Kidney (tissue), 14 donors: ENCODE measurements around the gene SEMA3D. TPM values are rescaled to one million over a fixed set of nuclear protein-coding genes. Genes with fewer than 3 reads are reported as not detected.

Source experiments
- DNase-seq, 5 donors: peaks; one replicate each; pipeline ENCODE4 v3.0.0-alpha.2; 2013 to 2020
- FAIRE-seq: peaks from 2 replicates; lab custom pipeline; 2012; peaks lifted over from hg19 to GRCh38; lab: Jason Lieb, UNC
- H3K27ac ChIP-seq, 2 donors: one replicate each; pipeline ENCODE4 v1.7.0; 2013; ENCODE audit warnings: low read depth in 2 of 2, low read length in 2 of 2, inconsistent platforms in 1 of 2
- H3K27me3 ChIP-seq: one replicate; pipeline ENCODE4 v1.7.1; 2013; ENCODE audit warnings: low read length, inconsistent platforms; ENCODE audit not compliant: control insufficient read depth, insufficient read depth
- H3K36me3 ChIP-seq, 3 donors: one replicate each; pipeline versions ENCODE4 v1.7.0 to v1.7.1; 2013; ENCODE audit warnings: low read length in 3 of 3, control low read depth in 1 of 3, inconsistent platforms in 1 of 3; ENCODE audit not compliant: insufficient read depth in 3 of 3, control insufficient read depth in 2 of 3
- H3K4me1 ChIP-seq, 3 donors: one replicate each; pipeline versions ENCODE4 v1.7.0 to v1.7.1; 2013; ENCODE audit warnings: low read length in 3 of 3, inconsistent platforms in 1 of 3, low read depth in 1 of 3; ENCODE audit not compliant: control insufficient read depth in 2 of 3, insufficient read depth in 2 of 3
- H3K4me3 ChIP-seq, 3 donors: one replicate each; pipeline versions ENCODE4 v1.7.0 to v1.8.1; 2013; ENCODE audit warnings: low read length in 3 of 3, control low read depth in 1 of 3, inconsistent platforms in 1 of 3
- H3K9ac ChIP-seq, 3 donors: one replicate each; pipeline versions ENCODE4 v1.7.0 to v1.7.1; 2013; ENCODE audit warnings: low read length in 3 of 3, control low read depth in 1 of 3, inconsistent platforms in 1 of 3
- H3K9me3 ChIP-seq, 3 donors: one replicate each; pipeline versions ENCODE4 v1.7.0 to v1.7.1; 2013; ENCODE audit warnings: low read length in 3 of 3, control low read depth in 1 of 3, inconsistent platforms in 1 of 3; ENCODE audit not compliant: control insufficient read depth in 2 of 3, insufficient read depth in 1 of 3
- intact Hi-C: fragments of 100-400 bp; cut with DNase I; formaldehyde crosslinking; loops from one replicate; pipeline ENCODE4 v1.11.1; 2022
- polyA plus RNA-seq: library from polyadenylated mRNA; stranded (reverse); fragments of 350-450 nt; fragmentation: Illumina TruSeq; extraction: RNeasy Lipid Tissue Mini Kit (QIAGEN cat#74804); gene quantifications from one replicate; pipeline ENCODE4 v1.2.3, GENCODE V29; 2014; ENCODE audit warnings: low read depth, low replicate concordance; ENCODE audit not compliant: insufficient read depth
- total RNA-seq: library from RNA; stranded (reverse); fragmentation: NEBNext Ultra II Directional; extraction: Animal tissue kit (Norgen Biotek cat#: 25700); gene quantifications from one replicate; pipeline ENCODE4 v1.2.1, GENCODE V29; 2021
- TF ChIP-seq, protein P1 (sequence below): IDR thresholded peaks from 3 replicates; pipeline ENCODE4 v1.5.1; 2012; ENCODE audit warnings: mild to moderate bottlenecking, moderate library complexity, borderline replicate concordance; ENCODE audit not compliant: insufficient read depth; ENCODE audit errors: extremely low read depth
- donor health status: control.
- donor health status: control.
- donor health status: control.
- donor health status: control.
- donor health status: control.
- donor health status: DM: yes; HTN: yes; CAD: no.
- donor health status: Normal renal cell carcinoma (clear cell type).

The SEMA3D gene
- total and polyA plus RNA-seq, 2 donors from 2014 or later: 0.82 to 17.5 TPM

DNA sequence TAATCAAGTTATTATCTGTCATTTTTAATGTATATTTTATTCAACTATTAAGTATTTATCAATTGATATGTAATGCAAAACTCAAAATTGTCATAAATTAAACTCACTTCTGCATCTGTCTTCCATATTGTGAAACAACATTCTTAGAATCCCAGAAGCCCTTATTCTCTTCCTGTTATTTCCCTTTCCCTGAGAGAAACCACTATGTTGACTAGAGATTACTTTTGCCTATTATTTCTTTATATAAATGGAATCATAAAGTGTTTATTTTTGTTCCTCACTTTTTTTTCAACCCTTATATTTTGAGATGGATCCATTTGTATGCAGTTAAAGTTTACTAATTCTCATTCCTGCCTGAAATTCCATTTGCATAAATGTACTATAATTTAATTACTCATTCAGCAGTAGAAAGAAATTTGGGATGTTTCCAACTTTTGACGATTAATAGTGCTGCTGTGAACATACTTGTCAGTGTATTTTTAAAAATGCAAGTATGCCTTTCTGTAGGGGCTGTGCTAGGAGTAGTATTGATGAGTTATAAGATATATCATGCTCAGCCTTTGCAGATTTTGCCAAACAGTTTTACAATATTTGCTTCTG lies 211.2 kb downstream of the SEMA3D start:
- H3K4me1 ChIP-seq: no peaks in the 10 kb centered on the region
- FAIRE-seq (no peak), DNase-seq (no peak)
- TF ChIP-seq, protein P1, sequence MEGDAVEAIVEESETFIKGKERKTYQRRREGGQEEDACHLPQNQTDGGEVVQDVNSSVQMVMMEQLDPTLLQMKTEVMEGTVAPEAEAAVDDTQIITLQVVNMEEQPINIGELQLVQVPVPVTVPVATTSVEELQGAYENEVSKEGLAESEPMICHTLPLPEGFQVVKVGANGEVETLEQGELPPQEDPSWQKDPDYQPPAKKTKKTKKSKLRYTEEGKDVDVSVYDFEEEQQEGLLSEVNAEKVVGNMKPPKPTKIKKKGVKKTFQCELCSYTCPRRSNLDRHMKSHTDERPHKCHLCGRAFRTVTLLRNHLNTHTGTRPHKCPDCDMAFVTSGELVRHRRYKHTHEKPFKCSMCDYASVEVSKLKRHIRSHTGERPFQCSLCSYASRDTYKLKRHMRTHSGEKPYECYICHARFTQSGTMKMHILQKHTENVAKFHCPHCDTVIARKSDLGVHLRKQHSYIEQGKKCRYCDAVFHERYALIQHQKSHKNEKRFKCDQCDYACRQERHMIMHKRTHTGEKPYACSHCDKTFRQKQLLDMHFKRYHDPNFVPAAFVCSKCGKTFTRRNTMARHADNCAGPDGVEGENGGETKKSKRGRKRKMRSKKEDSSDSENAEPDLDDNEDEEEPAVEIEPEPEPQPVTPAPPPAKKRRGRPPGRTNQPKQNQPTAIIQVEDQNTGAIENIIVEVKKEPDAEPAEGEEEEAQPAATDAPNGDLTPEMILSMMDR: no peak
- no peak overlapping the region for H3K4me3 ChIP-seq
- intact Hi-C loops: no loop called here
- no peaks in the 10 kb centered on the region for H3K36me3 ChIP-seq
- H3K27me3 ChIP-seq: no peaks in the 10 kb centered on the region
- H3K9ac ChIP-seq: no peak overlapping the region
- H3K27ac ChIP-seq: no peak overlapping the region
- no peaks in the 10 kb centered on the region for H3K9me3 ChIP-seq

DNA sequence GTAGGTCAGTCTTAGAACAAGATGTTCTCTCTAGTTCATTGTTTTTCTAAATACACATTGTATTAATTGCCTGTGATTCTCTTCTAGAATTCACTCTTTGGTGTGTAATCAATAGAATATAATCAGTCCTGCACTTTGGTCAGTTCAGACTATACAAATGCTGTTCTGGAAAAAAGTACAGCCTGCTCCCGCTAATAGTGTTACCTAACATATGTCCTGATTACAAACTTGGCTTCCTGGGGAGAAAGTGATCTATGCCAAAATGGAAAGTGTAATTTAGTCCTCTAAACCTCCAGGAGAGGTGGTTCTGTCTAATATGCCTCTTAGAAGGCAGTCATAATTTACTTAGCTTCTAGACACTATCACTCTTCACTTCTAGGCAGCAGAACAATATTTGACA lies 215.5 kb downstream of the SEMA3D start:
- no peak for DNase-seq
- H3K9me3 ChIP-seq: no peaks in the 10 kb centered on the region
- H3K27me3 ChIP-seq: no peaks in the 10 kb centered on the region
- FAIRE-seq: no peak
- no peaks in the 10 kb centered on the region for H3K36me3 ChIP-seq
- intact Hi-C loops: no loop called here
- TF ChIP-seq, protein P1: no peak
- no peaks in the 10 kb centered on the region for H3K4me1 ChIP-seq
- no peak overlapping the region for H3K4me3 ChIP-seq
- H3K27ac ChIP-seq: no peak overlapping the region
- H3K9ac ChIP-seq: no peak overlapping the region

DNA sequence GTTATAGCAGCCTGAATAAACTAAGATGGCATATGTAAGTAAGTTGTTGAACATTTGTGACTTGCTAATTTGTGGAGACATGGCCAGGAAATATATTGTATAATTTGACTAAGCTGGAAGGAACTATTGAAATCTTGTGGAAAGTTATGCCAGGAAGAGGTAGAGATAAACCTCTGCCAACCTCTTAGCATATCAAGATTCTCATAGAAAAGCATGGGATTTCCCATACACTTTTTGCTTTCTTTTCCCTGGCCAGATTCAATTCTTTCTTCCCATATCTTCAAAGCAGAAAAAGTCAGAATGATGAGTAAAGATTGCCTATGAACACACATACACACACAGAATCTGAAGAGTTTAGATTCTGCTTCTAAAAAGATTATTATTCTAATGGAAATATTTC lies 216.2 kb downstream of the SEMA3D start:
- H3K4me3 ChIP-seq: no peak overlapping the region
- TF ChIP-seq, protein P1: no peak
- H3K27ac ChIP-seq: no peak overlapping the region
- no peaks in the 10 kb centered on the region for H3K36me3 ChIP-seq
- FAIRE-seq: no peak
- H3K9me3 ChIP-seq: no peaks in the 10 kb centered on the region
- H3K27me3 ChIP-seq: no peaks in the 10 kb centered on the region
- H3K9ac ChIP-seq: no peak overlapping the region
- DNase-seq: no peak
- H3K4me1 ChIP-seq: no peaks in the 10 kb centered on the region
- intact Hi-C loops: no loop called here

DNA sequence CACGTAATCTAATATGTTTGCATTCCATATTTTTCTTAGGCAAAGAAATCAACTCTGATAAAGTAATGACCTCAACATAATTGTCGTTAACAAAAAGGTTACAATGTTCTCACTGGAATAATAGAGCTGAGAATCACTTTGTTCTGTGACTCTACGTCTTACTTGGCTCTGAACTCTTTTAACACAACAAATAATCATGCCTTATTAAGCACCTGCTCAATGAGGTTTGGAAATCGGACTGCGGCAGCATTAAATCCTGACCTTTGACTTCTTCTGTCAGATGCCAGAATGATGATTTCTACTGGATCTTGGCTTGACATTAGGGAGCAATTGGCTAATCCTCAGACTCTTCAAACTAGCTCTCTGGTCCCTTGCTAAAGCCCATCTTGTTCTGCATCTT lies 233.6 kb downstream of the SEMA3D start:
- Histone ChIP-seq H3K27ac (no peak overlapping the region), H3K4me1 (no peaks in the 10 kb centered on the region), H3K9me3 (no peaks in the 10 kb centered on the region), H3K9ac (no peak overlapping the region), H3K4me3 (no peak overlapping the region), H3K27me3 (no peaks in the 10 kb centered on the region), H3K36me3 (no peaks in the 10 kb centered on the region)
- intact Hi-C loops: no loop called here
- TF ChIP-seq, protein P1: no peak
- no peak for FAIRE-seq
- DNase-seq: no peak
